ENCODE results near the gene JCHAIN.

The JCHAIN gene

GRCh38 chr4:70637239-70637913 is 28.9 kb downstream of the JCHAIN start:
- no peak for DNase-seq (ENCODE audit: low read depth)

DNA sequence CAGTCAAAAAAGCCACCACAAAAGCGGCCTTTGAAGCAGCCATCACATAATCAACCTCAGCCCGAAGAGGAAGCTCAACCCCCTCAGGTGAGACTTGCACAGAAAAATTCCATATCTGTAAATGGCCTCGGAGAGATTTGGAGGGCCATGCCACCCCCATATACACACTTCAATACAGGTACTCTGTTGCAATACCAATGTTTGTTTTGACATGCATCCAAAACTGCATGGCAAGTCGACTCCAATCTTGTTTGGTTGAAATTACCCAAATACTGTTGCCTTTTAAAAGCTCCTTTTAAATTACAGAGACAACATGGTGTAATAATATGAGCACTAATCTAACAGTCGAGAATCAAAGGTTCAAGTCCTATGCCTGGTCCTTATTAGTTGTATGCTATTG is 31.8 kb downstream of the JCHAIN start:
- DNase-seq (ENCODE audit: low read depth): no peak

- DNase-seq (ENCODE audit: low read depth): no peak
These were observed 34.3 kb downstream of the JCHAIN start for GRCh38 chr4:70632028-70632427.

GRCh38 chr4:70630162-70630561 is 36.1 kb downstream of the JCHAIN start:
- no peak for DNase-seq (ENCODE audit: low read depth)

- DNase-seq (ENCODE audit: low read depth): no peak
These were observed 36.7 kb downstream of the JCHAIN start for GRCh38 chr4:70629469-70630090.

GRCh38 chr4:70628444-70628843 is 37.9 kb downstream of the JCHAIN start, which contains the start of gene ENAM:
Gene ENAM (plus strand): TSS chr4:70628744. CDS start chr4:70629501, 757 bp downstream.
- no peak for DNase-seq (ENCODE audit: low read depth)

GRCh38 chr4:70627620-70628019 is 38.7 kb downstream of the JCHAIN start:
- DNase-seq (ENCODE audit: low read depth): no peak

DNA sequence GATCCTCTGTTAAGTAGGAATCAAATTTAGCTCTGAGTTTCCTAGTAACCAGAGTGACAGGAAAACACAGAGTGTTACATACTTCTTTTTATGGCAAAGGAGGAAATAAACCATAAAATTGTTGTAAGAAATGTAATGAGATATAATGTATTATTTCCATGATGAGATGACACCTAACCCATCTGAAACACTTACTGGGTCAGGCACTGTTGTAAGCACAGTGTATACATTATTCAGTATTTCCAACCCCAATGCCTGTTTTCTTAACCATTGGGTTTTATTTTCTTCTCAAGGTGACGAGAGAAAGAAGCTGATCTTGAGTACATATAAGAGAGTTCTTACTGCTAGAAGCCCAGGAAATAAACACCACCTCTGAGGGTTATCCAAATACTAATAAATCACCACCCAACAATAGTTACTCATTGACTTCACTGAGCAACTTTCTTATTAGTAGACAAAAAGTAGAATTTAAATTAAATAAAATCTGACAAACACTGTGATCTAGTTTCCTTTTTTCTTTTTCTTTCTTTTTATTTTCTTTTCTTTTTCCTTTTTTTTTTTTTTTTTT is 42.0 kb downstream of the JCHAIN start:
- no peak for DNase-seq (ENCODE audit: low read depth)

DNA sequence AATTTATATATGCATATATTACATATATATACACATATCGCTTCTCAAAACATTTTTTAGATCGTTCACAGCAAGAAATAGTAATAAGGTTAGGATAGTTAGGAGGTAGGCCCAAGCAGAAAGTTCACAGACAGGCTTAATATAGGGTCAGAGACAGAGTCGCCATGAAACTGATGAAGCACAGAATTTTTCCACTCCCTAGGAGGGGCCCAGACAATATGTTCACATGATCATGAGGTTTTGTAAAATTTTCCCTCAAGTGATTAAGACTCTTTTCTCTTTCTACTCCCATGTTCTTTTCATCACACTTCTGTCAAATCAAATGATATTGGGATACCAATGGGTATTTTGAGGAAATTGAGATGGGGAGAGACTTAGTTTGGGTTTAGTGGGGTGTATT is 43.0 kb downstream of the JCHAIN start:
- no peak for DNase-seq (ENCODE audit: low read depth)

GRCh38 chr4:70619778-70620177 is 46.5 kb downstream of the JCHAIN start:
- no peak for DNase-seq (ENCODE audit: low read depth)

- DNase-seq (ENCODE audit: low read depth): no peak
These were observed 47.0 kb downstream of the JCHAIN start for GRCh38 chr4:70619288-70619687.

DNA sequence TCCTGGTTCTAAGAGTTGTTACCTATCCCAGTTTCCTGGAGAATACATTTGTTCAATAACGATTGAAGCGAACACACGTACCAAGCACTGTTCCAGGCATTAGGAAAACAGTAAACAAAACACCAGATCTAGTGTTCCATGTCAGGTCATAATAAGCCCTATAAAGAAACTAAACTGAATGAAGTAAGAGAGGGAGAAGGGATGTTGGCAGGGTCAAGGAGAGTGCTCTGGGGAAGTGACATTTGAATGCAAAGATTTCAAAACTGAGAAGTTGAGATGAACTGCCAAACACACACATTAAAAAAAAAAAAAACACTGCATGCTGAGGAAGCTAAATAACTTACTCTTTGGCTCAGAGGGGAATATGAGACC is 52.1 kb downstream of the JCHAIN start:
- DNase-seq (ENCODE audit: low read depth): no peak

GRCh38 chr4:70613306-70614183 is 52.8 kb downstream of the JCHAIN start:
- no peak for DNase-seq (ENCODE audit: low read depth)

GRCh38 chr4:70608324-70608723 is 58.0 kb downstream of the JCHAIN start:
- DNase-seq (ENCODE audit: low read depth): no peak

- DNase-seq (ENCODE audit: low read depth): no peak
These were observed 58.9 kb downstream of the JCHAIN start for GRCh38 chr4:70607334-70607853.

- DNase-seq (ENCODE audit: low read depth): no peak
These were observed 59.8 kb downstream of the JCHAIN start for GRCh38 chr4:70606459-70606858.

Measured in GM04504 (cell line).